ENCODE data around the gene GYG2. TPM values are rescaled to one million over a fixed set of nuclear protein-coding genes. Genes with fewer than 3 reads are reported as not detected.
"Not testable (repeated sequence)": the region's sequence is repeated elsewhere in the genome, so short reads cannot be mapped to it uniquely, and the experiment has no call there.

Gene GYG2
- total and polyA plus RNA-seq, 2 donors (not counting 1 experiment from before 2014, with no cell fraction given): 8.9 to 10.6 TPM

DNA sequence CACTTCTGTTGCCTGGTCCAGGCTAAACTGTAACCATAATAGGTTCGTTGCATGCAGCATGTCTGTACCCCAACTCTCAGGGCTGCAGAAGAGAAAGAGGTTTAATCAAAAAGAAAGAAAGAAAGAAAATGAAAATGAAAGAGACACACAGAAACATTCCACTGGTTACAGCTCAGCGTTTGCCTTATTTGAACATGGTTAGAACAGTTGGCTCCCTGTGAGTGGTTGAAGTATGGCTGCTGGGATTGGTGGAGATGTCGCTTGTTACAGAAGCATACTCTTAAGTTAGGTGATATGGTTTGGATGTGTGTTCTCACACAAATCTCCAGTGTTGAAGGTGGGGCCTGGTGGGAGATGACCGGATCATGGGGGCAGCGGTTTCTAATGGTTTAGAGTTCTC lies 64.1 kb downstream of the GYG2 start:
- Histone ChIP-seq H3K4me2 (ENCODE audit: extremely low read depth, insufficient read depth, low read length) (no peak overlapping the region), H3K79me2 (ENCODE audit: control insufficient read depth, insufficient read depth, low read length) (no peaks in the 10 kb centered on the region), H3K9me3 (ENCODE audit: control insufficient read depth, insufficient read depth, low read depth, low read length) (no peaks in the 10 kb centered on the region), H2AFZ (ENCODE audit: low read length) (no peak overlapping the region), H4K20me1 (ENCODE audit: control insufficient read depth, extremely low read depth, insufficient read depth, low read length) (no peaks in the 10 kb centered on the region), H3K9ac (ENCODE audit: insufficient read depth, low read length) (no peak overlapping the region), H3K4me3 (replicated peaks in 1 of 4; ENCODE audit: control extremely low read depth in 1 of 4, insufficient read depth in 1 of 4, low read depth in 3 of 4, low read length in 4 of 4) (no peak overlapping the region), H3K36me3 (ENCODE audit: control insufficient read depth, insufficient read depth, low read length) (no peaks in the 10 kb centered on the region), H3K27me3 (ENCODE audit: control insufficient read depth, insufficient read depth, low read length) (no peaks in the 10 kb centered on the region), H3K4me1 (ENCODE audit: control insufficient read depth, extremely low read depth, insufficient read depth, low read length) (no peaks in the 10 kb centered on the region), H3K27ac (ENCODE audit: insufficient read depth, low read length) (no peak overlapping the region)
- DNase-seq (ENCODE audit: low read depth in 2 of 2): no peak
- TF ChIP-seq, protein P1, sequence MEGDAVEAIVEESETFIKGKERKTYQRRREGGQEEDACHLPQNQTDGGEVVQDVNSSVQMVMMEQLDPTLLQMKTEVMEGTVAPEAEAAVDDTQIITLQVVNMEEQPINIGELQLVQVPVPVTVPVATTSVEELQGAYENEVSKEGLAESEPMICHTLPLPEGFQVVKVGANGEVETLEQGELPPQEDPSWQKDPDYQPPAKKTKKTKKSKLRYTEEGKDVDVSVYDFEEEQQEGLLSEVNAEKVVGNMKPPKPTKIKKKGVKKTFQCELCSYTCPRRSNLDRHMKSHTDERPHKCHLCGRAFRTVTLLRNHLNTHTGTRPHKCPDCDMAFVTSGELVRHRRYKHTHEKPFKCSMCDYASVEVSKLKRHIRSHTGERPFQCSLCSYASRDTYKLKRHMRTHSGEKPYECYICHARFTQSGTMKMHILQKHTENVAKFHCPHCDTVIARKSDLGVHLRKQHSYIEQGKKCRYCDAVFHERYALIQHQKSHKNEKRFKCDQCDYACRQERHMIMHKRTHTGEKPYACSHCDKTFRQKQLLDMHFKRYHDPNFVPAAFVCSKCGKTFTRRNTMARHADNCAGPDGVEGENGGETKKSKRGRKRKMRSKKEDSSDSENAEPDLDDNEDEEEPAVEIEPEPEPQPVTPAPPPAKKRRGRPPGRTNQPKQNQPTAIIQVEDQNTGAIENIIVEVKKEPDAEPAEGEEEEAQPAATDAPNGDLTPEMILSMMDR (conservative IDR thresholded peaks at IDR 0.05 in 1 of 2, IDR thresholded peaks at IDR 0.05 in 1 of 2; ENCODE audit: low read depth in 1 of 2, low read length in 2 of 2): no peak
- no peak for TF ChIP-seq EZH2 (IDR thresholded peaks at IDR 0.05; ENCODE audit: low read length, missing control alignments)

- Histone ChIP-seq H2AFZ (ENCODE audit: low read length) (no peak overlapping the region), H3K79me2 (ENCODE audit: control insufficient read depth, insufficient read depth, low read length) (no peaks in the 10 kb centered on the region), H3K9me3 (ENCODE audit: control insufficient read depth, insufficient read depth, low read depth, low read length) (no peaks in the 10 kb centered on the region), H3K4me3 (replicated peaks in 1 of 4; ENCODE audit: control extremely low read depth in 1 of 4, insufficient read depth in 1 of 4, low read depth in 3 of 4, low read length in 4 of 4) (no peak overlapping the region), H3K4me2 (ENCODE audit: extremely low read depth, insufficient read depth, low read length) (no peak overlapping the region), H3K36me3 (ENCODE audit: control insufficient read depth, insufficient read depth, low read length) (no peaks in the 10 kb centered on the region), H3K27me3 (ENCODE audit: control insufficient read depth, insufficient read depth, low read length) (no peaks in the 10 kb centered on the region), H3K4me1 (ENCODE audit: control insufficient read depth, extremely low read depth, insufficient read depth, low read length) (no peaks in the 10 kb centered on the region), H4K20me1 (ENCODE audit: control insufficient read depth, extremely low read depth, insufficient read depth, low read length) (no peaks in the 10 kb centered on the region), H3K9ac (ENCODE audit: insufficient read depth, low read length) (no peak overlapping the region), H3K27ac (ENCODE audit: insufficient read depth, low read length) (no peak overlapping the region)
- peak; percentile 29 to 59 for DNase-seq (ENCODE audit: low read depth in 2 of 2)
- TF ChIP-seq EZH2 (IDR thresholded peaks at IDR 0.05; ENCODE audit: low read length, missing control alignments): no peak
- TF ChIP-seq, protein P1 (conservative IDR thresholded peaks at IDR 0.05 in 1 of 2, IDR thresholded peaks at IDR 0.05 in 1 of 2; ENCODE audit: low read depth in 1 of 2, low read length in 2 of 2): no peak
Observed at GRCh38 chrX:2894885-2895292, 66.2 kb downstream of the GYG2 start.

DNA sequence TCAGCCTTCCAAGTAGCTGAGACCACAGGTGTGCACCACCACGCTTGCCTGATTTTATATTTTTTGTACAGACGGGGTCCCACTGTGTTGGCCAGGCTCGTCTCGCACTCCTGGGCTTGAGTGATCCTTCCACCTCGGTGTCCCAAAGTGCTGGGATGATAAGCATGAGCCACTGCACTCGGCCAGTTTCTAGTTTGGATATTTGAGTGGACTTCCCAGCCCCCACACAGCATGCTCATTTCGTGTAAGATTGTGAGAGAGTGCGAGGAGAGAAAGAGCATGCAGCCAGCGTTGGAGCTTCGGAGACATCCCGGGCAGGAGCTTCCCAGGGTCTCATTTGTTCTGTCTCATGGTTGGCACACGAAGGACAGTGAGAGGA lies 68.6 kb downstream of the GYG2 start:
- Histone ChIP-seq H3K4me1 (ENCODE audit: control insufficient read depth, extremely low read depth, insufficient read depth, low read length) (no peaks in the 10 kb centered on the region), H3K36me3 (ENCODE audit: control insufficient read depth, insufficient read depth, low read length) (no peaks in the 10 kb centered on the region), H3K79me2 (ENCODE audit: control insufficient read depth, insufficient read depth, low read length) (no peaks in the 10 kb centered on the region), H3K27ac (ENCODE audit: insufficient read depth, low read length) (no peak overlapping the region), H3K4me3 (replicated peaks in 1 of 4; ENCODE audit: control extremely low read depth in 1 of 4, insufficient read depth in 1 of 4, low read depth in 3 of 4, low read length in 4 of 4) (no peak overlapping the region), H3K9me3 (ENCODE audit: control insufficient read depth, insufficient read depth, low read depth, low read length) (no peaks in the 10 kb centered on the region), H2AFZ (ENCODE audit: low read length) (no peak overlapping the region), H4K20me1 (ENCODE audit: control insufficient read depth, extremely low read depth, insufficient read depth, low read length) (no peaks in the 10 kb centered on the region), H3K27me3 (ENCODE audit: control insufficient read depth, insufficient read depth, low read length) (no peaks in the 10 kb centered on the region), H3K9ac (ENCODE audit: insufficient read depth, low read length) (no peak overlapping the region), H3K4me2 (ENCODE audit: extremely low read depth, insufficient read depth, low read length) (no peak overlapping the region)
- no peak for TF ChIP-seq EZH2 (IDR thresholded peaks at IDR 0.05; ENCODE audit: low read length, missing control alignments)
- TF ChIP-seq, protein P1 (conservative IDR thresholded peaks at IDR 0.05 in 1 of 2, IDR thresholded peaks at IDR 0.05 in 1 of 2; ENCODE audit: low read depth in 1 of 2, low read length in 2 of 2): no peak
- DNase-seq (ENCODE audit: low read depth in 2 of 2): no peak

DNA sequence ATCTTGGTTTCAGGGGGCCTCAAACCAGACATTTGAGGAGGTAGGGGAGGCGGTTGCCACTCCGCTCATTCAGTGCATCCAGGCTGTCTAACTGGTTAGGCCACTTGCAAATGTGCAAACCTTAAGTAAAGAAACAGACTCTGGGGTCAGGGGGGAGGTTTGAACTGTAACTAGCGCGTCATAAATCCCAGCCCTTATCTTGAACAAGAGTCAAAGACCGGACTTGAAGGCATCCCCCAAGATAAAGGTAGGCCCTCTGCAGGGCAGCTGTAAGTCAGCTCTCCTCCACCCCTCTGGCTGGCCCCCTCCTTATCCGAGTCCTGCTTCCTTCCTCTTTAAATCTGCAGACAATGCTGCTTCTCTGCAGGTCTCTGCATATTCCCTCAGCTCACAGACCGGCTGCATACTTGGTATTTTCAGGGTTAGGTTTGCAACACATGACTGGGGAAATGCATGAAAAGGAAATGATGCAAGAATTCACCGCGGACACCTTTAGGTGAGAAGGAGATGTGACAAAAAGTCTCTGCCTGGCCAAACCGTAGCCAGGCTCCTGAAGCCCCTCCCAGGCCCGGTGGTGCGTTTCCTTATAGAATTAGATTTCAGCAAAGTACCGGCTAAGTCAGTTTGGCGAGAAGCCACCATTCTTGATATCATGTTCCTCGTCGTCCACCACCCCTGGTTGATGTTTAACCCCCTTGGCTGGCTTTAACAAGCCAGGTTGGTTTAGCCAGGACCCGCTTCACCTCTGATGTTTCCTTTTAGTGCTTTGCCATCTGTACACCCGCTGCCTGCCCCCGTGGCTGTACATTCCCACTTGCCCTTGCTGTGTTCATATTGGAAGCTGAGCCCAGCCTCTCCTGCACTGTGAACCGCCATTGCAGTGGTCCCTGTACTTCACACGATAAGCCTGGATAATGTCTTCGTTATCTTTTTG lies 69.2 kb downstream of the GYG2 start:
- H3K4me2 ChIP-seq (ENCODE audit: extremely low read depth, insufficient read depth, low read length); H2AFZ ChIP-seq (ENCODE audit: low read length); H3K27ac ChIP-seq (ENCODE audit: insufficient read depth, low read length): not testable (repeated sequence)

More for the DNA sequence above, 69.2 kb downstream of the GYG2 start:
- H3K36me3 ChIP-seq (ENCODE audit: control insufficient read depth, insufficient read depth, low read length); H4K20me1 ChIP-seq (ENCODE audit: control insufficient read depth, extremely low read depth, insufficient read depth, low read length); H3K9me3 ChIP-seq (ENCODE audit: control insufficient read depth, insufficient read depth, low read depth, low read length); H3K4me1 ChIP-seq (ENCODE audit: control insufficient read depth, extremely low read depth, insufficient read depth, low read length); H3K27me3 ChIP-seq (ENCODE audit: control insufficient read depth, insufficient read depth, low read length); H3K4me3 ChIP-seq (replicated peaks in 1 of 4; ENCODE audit: control extremely low read depth in 1 of 4, insufficient read depth in 1 of 4, low read depth in 3 of 4, low read length in 4 of 4); H3K79me2 ChIP-seq (ENCODE audit: control insufficient read depth, insufficient read depth, low read length); H3K9ac ChIP-seq (ENCODE audit: insufficient read depth, low read length): not testable (repeated sequence)
- peak in 1 of 2 donors; percentile 25 for DNase-seq (ENCODE audit: low read depth in 2 of 2)
